GM10266 (cell line): Measurements from ENCODE around the gene ART5.

ENCODE experiments used
- DNase-seq: peaks from one replicate; pipeline ENCODE4 v3.0.0; 2012; ENCODE audit errors: extremely low spot score
- CTCF ChIP-seq: IDR thresholded peaks from 2 replicates; pipeline ENCODE4 v1.5.1; 2012; ENCODE audit warnings: mild to moderate bottlenecking, low read depth; ENCODE audit not compliant: control insufficient read depth, insufficient read depth; ENCODE audit errors: missing control alignments

The ART5 gene

GRCh38 chr11:3641701-3642070 lies at the start of gene ART5:
TSS of gene ART5 (minus strand) at chr11:3641992. CDS start at chr11:3641862, 130 bp downstream.
- no peak for TF ChIP-seq CTCF
- no peak for DNase-seq

- no peak for TF ChIP-seq CTCF
- no peak for DNase-seq
These were observed 45.0 kb upstream of the ART5 start for GRCh38 chr11:3686751-3687150.

- no peak for TF ChIP-seq CTCF
- no peak for DNase-seq
These were observed 44.1 kb upstream of the ART5 start for GRCh38 chr11:3685923-3686322.

GRCh38 chr11:3684819-3685172 lies 43.0 kb upstream of the ART5 start:
- no peak for TF ChIP-seq CTCF

GRCh38 chr11:3684129-3684818 lies 42.5 kb upstream of the ART5 start:
- no peak for DNase-seq
- no peak for TF ChIP-seq CTCF

More at GRCh38 chr11:3684819-3685172, 43.0 kb upstream of the ART5 start:
- no peak for DNase-seq

GRCh38 chr11:3683039-3683438 lies 41.2 kb upstream of the ART5 start:
- DNase-seq = no peak
- no peak for TF ChIP-seq CTCF

GRCh38 chr11:3679077-3679476 lies 37.3 kb upstream of the ART5 start:
- no peak for TF ChIP-seq CTCF
- DNase-seq = no peak
